Middle frontal gyrus (tissue), 1 donor: ENCODE results near the gene TIMP4.

ENCODE experiments used
- DNase-seq: peaks from one replicate; pipeline ENCODE4 v3.0.0-alpha.2; 2015; ENCODE audit warnings: low spot score; ENCODE audit errors: extremely low spot score

The TIMP4 gene

GRCh38 chr3:12158387-12159226, at the start of gene TIMP4:
TIMP4 (minus strand) TSS chr3:12158912; CDS start chr3:12158840, 72 bp downstream.
- DNase-seq: no peak

DNA sequence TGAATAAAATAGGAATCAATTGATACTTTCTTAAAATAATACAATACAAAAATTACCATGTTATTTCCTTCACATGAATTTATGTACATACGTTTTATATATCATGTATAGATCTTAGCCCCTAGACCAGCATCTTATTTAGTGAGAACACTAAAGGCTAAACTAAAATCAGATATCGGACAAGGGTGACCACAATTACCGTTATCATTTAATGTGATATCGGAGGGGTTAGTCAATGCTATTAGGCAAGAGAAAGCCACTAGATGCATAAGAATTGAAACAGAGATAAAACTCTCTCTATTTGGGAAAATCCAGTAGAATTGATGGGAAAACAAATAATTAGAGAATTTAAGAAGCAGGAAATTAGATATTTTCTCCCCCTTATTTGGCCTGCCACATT, 46.5 kb upstream of the TIMP4 start:
- DNase-seq: no peak

DNA sequence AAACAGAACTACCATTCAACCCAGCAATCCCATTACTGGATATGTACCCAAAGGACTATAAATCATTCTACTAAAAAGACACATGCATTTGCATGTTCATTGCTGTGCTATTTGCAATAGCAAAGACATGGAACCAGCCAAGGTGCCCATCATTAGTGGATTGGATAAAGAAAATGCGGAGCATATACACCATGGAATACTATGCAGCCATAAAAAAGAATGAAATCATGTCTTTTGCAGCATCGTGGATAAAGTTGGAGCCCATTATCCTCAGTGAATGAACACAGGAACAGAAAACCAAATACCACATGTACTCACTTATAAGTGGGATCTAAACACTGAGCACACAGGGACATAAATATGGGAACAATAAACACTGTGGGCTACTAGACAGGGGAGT, 43.1 kb upstream of the TIMP4 start:
- DNase-seq: no peak

DNA sequence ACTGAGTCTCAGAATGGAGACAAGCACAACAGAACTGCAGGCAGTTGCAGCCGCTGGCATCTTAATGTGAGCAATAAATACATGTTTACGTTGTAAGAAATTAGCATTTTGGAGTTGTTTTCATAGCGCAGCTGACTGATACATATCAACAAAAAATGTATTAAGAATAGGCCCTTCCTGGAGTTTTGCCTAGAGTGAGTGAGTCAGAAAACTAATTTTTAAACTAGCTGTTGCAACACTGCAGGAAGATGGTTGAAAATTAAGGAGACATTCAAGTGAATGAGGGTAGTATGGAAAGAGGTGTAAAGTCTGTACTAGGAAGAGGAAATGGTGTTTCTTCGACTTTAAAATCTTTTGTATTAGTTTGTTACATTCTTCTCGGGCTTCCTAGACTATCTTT, 39.6 kb upstream of the TIMP4 start:
- DNase-seq: no peak

- DNase-seq: no peak
Measured at GRCh38 chr3:12197475-12197874, 38.8 kb upstream of the TIMP4 start.

DNA sequence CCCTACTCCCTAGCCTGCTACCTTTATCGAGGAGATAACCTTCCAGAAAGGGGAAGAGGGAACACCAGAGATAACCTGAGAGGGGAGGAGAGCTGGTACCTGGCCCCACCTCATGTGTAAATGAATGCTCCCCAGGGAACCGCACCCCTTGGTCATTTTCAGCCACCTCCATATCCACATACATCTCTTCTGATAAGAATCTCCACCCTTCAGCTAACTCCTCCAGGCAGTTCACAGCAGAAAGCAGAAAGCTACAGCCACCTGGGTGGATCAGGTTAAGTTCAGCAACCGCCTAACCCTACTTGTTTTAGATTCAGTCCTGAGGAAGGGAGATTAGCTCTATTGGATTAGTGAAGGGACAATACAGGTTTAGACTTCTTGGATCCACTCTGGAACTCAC, 38.0 kb upstream of the TIMP4 start:
- DNase-seq: no peak

DNA sequence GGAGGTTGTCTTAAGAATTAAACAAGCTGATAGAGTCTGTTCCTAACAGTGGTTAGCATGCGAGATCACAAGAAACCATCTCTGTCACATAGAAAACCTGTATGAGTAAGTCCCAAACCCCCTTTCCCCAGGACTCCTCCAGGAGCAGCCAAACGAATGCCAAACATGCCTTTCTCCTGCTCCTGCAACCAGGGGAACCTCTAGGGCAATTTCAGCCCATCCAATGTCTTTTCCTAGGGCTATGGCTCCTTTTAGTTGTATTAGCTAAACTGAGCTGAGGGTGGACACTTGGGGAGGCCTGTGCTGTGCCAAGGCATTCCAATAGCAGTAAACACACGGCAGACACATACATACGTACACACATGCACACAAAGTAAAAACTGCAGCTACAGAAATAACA, 36.5 kb upstream of the TIMP4 start:
- DNase-seq: no peak

- DNase-seq: no peak
Measured at GRCh38 chr3:12194669-12195161, 36.0 kb upstream of the TIMP4 start.

GRCh38 chr3:12194209-12194608, 35.5 kb upstream of the TIMP4 start:
- no peak for DNase-seq

- DNase-seq: no peak
Measured at GRCh38 chr3:12193485-12194165, 34.9 kb upstream of the TIMP4 start.

DNA sequence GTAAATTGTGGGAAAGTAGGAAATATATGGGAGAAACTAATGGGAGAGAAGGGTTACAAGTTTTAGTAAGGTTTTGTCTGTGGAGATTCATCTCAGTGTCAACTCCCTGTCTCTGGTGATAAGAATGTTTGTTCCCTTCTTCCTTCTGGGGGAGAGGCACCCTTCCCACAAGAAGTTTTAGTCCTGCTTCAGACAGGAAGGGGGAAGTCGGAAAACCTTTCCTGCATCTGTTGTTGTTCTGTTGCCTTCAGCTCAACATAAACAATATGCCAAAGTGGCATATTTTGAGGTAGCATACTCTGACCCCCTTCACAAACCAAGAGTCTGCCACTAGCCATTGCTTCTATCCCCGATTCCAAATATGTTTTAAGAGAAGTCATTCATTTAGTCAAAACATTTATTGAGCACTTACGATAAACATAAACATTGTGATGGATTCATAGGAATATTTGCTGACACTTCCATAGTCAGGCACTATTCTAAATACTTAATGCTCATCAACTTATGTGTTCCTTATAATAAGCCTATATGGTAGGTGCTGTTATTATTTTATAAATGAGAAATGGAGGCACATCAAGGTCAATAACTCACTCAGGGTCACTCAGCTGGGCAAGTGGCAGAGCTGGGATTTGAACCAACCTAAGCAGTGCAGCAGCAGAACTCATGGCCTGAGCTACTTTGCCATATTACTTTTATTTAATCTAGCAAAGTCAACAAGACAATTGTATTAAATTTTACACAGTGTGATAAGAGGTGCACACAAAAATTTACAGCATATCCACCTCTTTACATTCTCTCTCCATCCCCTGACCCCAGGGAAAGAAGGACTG, 34.2 kb upstream of the TIMP4 start:
- no peak for DNase-seq

DNA sequence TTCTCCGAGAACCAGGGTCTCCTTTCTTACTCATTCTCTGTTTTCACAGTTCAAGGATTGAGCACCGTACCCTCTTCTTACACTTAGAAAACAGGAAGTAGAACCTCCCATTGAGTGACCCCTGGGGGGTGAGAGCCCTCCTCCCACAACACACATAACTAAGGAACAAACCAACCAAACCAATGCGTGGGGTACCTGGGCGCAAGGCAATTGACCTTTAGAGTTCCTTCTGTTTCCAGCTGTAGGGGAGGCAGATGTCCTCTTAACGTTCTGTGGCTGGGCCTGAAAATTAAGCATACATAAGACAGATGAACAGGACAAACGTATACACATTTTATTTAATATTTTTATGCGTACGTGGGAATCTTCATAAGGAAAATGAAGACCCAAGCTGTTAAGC, 33.5 kb upstream of the TIMP4 start:
- DNase-seq: no peak

GRCh38 chr3:12191559-12191958, 32.8 kb upstream of the TIMP4 start:
- no peak for DNase-seq

- no peak for DNase-seq
Measured at GRCh38 chr3:12190832-12191231, 32.1 kb upstream of the TIMP4 start.

GRCh38 chr3:12190221-12190807, 31.6 kb upstream of the TIMP4 start:
- no peak for DNase-seq

- DNase-seq: no peak
Measured at GRCh38 chr3:12188681-12189287, 30.1 kb upstream of the TIMP4 start.

DNA sequence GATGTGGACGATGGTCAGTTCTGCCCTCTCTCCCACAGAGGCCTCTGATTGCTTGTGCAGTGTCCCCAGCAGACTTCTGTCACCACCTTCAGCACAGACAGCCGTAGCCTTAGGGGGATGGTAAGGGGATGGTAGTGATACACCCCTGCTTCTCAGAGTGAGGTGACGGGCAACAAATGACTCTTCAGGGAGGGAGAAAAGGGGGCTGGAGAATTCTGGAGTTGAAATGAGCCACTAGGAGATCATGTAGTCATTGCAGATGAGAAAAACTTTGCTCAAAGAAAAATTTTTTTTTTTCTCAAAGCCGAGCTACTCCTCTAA, 29.6 kb upstream of the TIMP4 start:
- DNase-seq: no peak

GRCh38 chr3:12187448-12188327, 29.0 kb upstream of the TIMP4 start:
- DNase-seq: no peak

DNA sequence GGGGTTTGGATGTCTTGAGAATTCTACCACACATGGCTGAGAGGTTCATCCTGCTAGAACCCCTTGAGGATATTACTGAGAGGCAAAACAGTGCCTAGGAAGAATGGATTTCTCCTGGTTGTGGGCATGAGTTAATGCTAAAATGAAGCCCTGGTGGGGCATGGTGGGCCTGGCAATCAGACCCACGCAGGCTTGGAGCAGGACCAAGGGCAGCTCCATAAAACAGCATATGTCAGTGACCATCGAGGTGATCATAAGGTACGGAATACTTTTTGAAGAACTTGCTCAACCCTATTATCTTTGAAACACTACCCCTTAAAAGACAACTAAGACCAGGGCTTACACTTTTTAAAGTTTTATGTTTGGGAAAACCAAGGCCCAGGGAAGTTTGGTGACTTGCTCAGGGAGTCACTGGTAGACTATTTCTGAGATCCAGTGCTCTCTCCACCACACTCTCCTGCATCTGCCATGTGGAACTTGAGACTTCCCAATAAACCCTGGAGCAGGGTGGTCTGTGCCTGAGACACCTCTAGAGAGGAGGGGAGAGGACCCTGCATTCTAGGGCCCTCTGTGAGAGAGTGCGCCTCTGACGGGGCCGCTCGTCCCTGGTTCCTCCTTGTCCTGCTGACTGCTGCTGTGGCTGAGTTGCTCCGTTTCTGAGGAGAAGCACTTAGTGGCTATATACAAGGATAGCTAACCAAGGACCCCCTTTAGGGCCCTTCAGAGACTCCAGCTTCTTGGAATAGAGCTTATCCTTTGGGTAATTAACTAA, 28.0 kb upstream of the TIMP4 start:
- DNase-seq: no peak
